Endodermal cell (in vitro differentiated cells): ENCODE results near the gene NPC1L1. TPM values are rescaled to one million over a fixed set of nuclear protein-coding genes. Genes with fewer than 3 reads are reported as not detected.

Source experiments
- DNase-seq: peaks from one replicate; pipeline ENCODE4 v3.0.0-alpha.2; 2017
- H3K27ac ChIP-seq: 2 replicates; pipeline ENCODE4 v1.5.1; 2013; ENCODE audit warnings: mild to moderate bottlenecking, low read depth, low read length, moderate library complexity
- H3K27me3 ChIP-seq: 2 replicates; pipeline ENCODE4 v1.6.1; 2013; ENCODE audit warnings: mild to moderate bottlenecking, low read length, moderate library complexity; ENCODE audit not compliant: insufficient read depth, control insufficient read depth, poor library complexity, severe bottlenecking
- H3K36me3 ChIP-seq: 2 replicates; pipeline ENCODE4 v1.7.0; 2013; ENCODE audit warnings: mild to moderate bottlenecking, low read length, moderate library complexity; ENCODE audit not compliant: control insufficient read depth, insufficient read depth
- H3K4me1 ChIP-seq: one replicate; pipeline ENCODE4 v1.7.0; 2013; ENCODE audit warnings: low read length; ENCODE audit not compliant: control insufficient read depth, insufficient read depth
- H3K4me3 ChIP-seq: 2 replicates; pipeline ENCODE4 v1.5.1; 2013; ENCODE audit warnings: mild to moderate bottlenecking, low read length, moderate library complexity
- H3K9ac ChIP-seq: 2 replicates; pipeline ENCODE4 v1.6.1; 2013; ENCODE audit warnings: mild to moderate bottlenecking, low read length, moderate library complexity; ENCODE audit not compliant: poor library complexity, severe bottlenecking; ENCODE audit errors: extremely low read depth
- H3K9me3 ChIP-seq: 2 replicates; pipeline ENCODE4 v1.6.1; 2013; ENCODE audit warnings: mild to moderate bottlenecking, low read length, moderate library complexity; ENCODE audit not compliant: control insufficient read depth
- H3K27ac Mint-ChIP-seq: 2 replicates; pipeline ENCODE4 v1.8.0; 2020; ENCODE audit warnings: mixed read lengths
- H3K27me3 Mint-ChIP-seq: 2 replicates; pipeline ENCODE4 v1.8.0; 2021; ENCODE audit warnings: mild to moderate bottlenecking, mixed read lengths; ENCODE audit not compliant: insufficient read depth
- H3K36me3 Mint-ChIP-seq: 2 replicates; pipeline ENCODE4 v1.8.0; 2020; ENCODE audit warnings: low read depth, mixed read lengths
- H3K4me1 Mint-ChIP-seq: 2 replicates; pipeline ENCODE4 v1.8.0; 2020; ENCODE audit warnings: mixed read lengths
- H3K4me3 Mint-ChIP-seq: 2 replicates; pipeline ENCODE4 v1.8.0; 2020; ENCODE audit warnings: mild to moderate bottlenecking, moderate library complexity, mixed read lengths
- H3K9me3 Mint-ChIP-seq: 2 replicates; pipeline ENCODE4 v1.8.0; 2020; ENCODE audit warnings: mild to moderate bottlenecking, mixed read lengths
- CTCF ChIP-seq: fragments of 200-600 bp; sonication (generic); conservative IDR thresholded peaks from 2 replicates; pipeline ENCODE4 v1.5.0; 2021; ENCODE audit warnings: antibody characterized with exemption, mild to moderate bottlenecking
- WGBS, 2 experiments: methylation state at CpG; one replicate each; pipeline versions ENCODE4 v1.1.5 to v1.1.7; 2013; ENCODE audit warnings: missing lambda C conversion rate in 2 of 2, mixed read lengths in 1 of 2; ENCODE audit not compliant: insufficient coverage in 1 of 2, insufficient read length in 1 of 2; 5-methylcytosine and 5-hydroxymethylcytosine counted together
- long read RNA-seq, 4 experiments: library from polyadenylated mRNA in 2 of 4; library from RNA in 1 of 4; library from capped mRNA in 1 of 4; stranded (forward) in 3 of 4; unstranded in 1 of 4; transcript quantifications; one replicate each; pipeline ENCODE4 v2.0.0, GENCODE V29; 2020 to 2021; ENCODE audit warnings: inconsistent platforms in 1 of 4
- polyA plus RNA-seq, 2 experiments: library from polyadenylated mRNA; stranded (reverse); fragments of 50-300 nt; gene quantifications; one replicate each; pipeline ENCODE4 v1.2.3, GENCODE V29; 2013
- total RNA-seq, 2 donors: library from RNA; stranded (reverse); fragmentation: NEBNext Ultra II Directional in 1 of 2; extraction: Animal tissue kit (Norgen Biotek cat#: 25700) in 1 of 2; gene quantifications; 2 replicates in 1 of 2; 3 replicates in 1 of 2; pipeline ENCODE4 v1.2.1, GENCODE V29; 2021

The NPC1L1 gene
- total RNA-seq, result 1 to 10 TPM; 2.7 to 3.1 TPM
- 0.85 TPM for polyA plus RNA-seq (2013, experiment 1 of 2)
- 0.70 TPM for polyA plus RNA-seq (2013, experiment 2 of 2)
- long read RNA-seq, experiment 1, partial matches to known transcripts, result 1 of 1 reads
- long read RNA-seq, experiment 1, other reads (novel, unspliced or antisense), result 0 of 1 reads
- long read RNA-seq, experiment 2, full-length matches to known transcripts, result 2 of 3 reads
- long read RNA-seq, experiment 2, partial matches to known transcripts, result 0 of 3 reads
- long read RNA-seq, experiment 2, other reads (novel, unspliced or antisense), result 1 of 3 reads
- long read RNA-seq, experiment 3, full-length matches to known transcripts, result 6 of 8 reads
- long read RNA-seq, experiment 3, partial matches to known transcripts, result 1 of 8 reads
- long read RNA-seq, experiment 3, other reads (novel, unspliced or antisense), result 1 of 8 reads
- long read RNA-seq, experiment 4, result 0 reads

DNA sequence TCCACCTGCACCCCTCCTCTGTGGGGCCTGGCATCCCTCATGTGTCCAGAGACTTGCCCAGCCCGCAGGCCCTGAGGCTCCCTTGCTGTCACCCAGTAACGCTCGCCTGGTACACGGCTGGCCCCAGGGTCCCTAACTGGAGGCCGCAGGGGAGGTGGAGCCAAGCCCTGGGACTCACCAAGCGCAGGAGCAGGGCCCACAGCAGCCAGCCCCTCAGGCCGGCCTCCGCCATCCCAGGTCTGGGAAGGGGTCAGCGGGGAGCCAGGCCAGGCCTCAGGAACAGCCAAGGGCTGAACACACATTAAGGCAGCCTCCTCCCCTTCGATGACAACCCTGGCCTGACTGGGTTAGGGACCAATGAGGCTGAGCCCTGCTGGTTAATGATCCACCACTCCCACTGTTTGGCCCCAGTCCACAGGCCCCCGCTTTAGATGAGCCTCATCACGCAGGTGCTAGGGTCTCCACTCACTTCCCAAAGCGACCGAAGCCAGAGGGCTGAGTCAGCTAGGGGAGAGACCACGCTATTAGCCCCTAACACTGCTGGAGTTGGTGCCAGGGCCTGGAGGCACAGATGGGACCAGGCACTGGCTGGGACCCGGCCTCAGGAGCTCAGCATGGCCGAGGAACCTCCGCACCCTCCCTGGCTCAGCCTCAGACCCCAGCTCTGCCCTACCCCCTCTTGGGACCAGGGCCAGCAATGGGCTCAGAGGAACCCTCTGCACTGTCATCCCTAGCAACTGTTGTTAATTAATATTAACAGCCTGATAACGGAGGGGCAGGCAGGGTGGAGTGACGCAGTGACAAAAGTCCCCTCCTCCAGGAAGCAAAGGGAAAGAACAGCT is at the start of gene NPC1L1:
NPC1L1 (minus strand) TSS at position 303 of the 842 bp plus-strand sequence; CDS start at position 232, 71 bp downstream.
- H3K27ac Mint-ChIP-seq, result peak within 1 kb of the TSS; percentile 10
- WGBS, 2 experiments, result 88 to 91% methylated on average over 13 to 20 of the region's 20 CpGs
- no peak for TF ChIP-seq CTCF

DNA sequence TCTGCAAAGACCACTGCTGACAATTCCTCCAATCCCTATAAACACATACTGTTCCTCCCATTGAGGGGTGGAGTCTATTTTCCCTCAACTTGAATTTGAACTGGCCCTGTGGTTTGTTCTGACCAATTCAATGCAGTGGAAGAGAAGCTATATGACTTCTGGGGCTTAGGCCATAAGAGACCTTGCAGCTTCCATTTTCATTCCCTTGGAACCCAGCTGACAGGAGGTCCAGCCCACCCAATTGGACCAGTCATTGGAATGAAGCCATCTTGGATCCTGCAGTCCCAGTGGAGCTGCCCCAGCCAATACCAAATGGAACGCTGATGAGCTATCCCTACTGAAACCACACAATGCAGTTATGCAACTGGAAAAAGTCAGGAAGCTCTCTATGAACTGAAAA is 49.8 kb upstream of the NPC1L1 start:
- no peaks in the 10 kb centered on the region for H3K4me1 Mint-ChIP-seq
- no peak for TF ChIP-seq CTCF
- H3K4me1 ChIP-seq, result no peaks in the 10 kb centered on the region
- peaks cover 6% of the 10 kb centered on the region for H3K27me3 Mint-ChIP-seq
- H3K27ac Mint-ChIP-seq, result no peak overlapping the region
- H3K9me3 Mint-ChIP-seq, result no peaks in the 10 kb centered on the region
- no peaks in the 10 kb centered on the region for H3K36me3 ChIP-seq
- H3K9ac ChIP-seq, result no peak overlapping the region
- H3K27ac ChIP-seq, result no peak overlapping the region
- H3K4me3 Mint-ChIP-seq, result no peak overlapping the region
- no peaks in the 10 kb centered on the region for H3K36me3 Mint-ChIP-seq
- no peak for DNase-seq
- H3K9me3 ChIP-seq, result no peaks in the 10 kb centered on the region
- H3K4me3 ChIP-seq, result no peak overlapping the region
- WGBS, 2 experiments, result 94 to 100% methylated on average over 1 of the region's 1 CpG
- H3K27me3 ChIP-seq, result no peaks in the 10 kb centered on the region

More for the DNA sequence above, at the start of gene NPC1L1:
- Mint-ChIP-seq H3K4me3 (no peak within 1 kb of the TSS), H3K4me1 (peaks cover 20% of the 10 kb centered on the region), H3K9me3 (no peaks in the 10 kb centered on the region), H3K36me3 (no peaks in the 10 kb centered on the region), H3K27me3 (no peaks in the 10 kb centered on the region)
- Histone ChIP-seq H3K27me3 (no peaks in the 10 kb centered on the region), H3K9ac (peak within 1 kb of the TSS; percentile 3), H3K4me3 (no peak within 1 kb of the TSS), H3K27ac (no peak within 1 kb of the TSS), H3K4me1 (peaks cover 8% of the 10 kb centered on the region), H3K36me3 (no peaks in the 10 kb centered on the region), H3K9me3 (no peaks in the 10 kb centered on the region)
- DNase-seq, result peak; percentile 77

DNA sequence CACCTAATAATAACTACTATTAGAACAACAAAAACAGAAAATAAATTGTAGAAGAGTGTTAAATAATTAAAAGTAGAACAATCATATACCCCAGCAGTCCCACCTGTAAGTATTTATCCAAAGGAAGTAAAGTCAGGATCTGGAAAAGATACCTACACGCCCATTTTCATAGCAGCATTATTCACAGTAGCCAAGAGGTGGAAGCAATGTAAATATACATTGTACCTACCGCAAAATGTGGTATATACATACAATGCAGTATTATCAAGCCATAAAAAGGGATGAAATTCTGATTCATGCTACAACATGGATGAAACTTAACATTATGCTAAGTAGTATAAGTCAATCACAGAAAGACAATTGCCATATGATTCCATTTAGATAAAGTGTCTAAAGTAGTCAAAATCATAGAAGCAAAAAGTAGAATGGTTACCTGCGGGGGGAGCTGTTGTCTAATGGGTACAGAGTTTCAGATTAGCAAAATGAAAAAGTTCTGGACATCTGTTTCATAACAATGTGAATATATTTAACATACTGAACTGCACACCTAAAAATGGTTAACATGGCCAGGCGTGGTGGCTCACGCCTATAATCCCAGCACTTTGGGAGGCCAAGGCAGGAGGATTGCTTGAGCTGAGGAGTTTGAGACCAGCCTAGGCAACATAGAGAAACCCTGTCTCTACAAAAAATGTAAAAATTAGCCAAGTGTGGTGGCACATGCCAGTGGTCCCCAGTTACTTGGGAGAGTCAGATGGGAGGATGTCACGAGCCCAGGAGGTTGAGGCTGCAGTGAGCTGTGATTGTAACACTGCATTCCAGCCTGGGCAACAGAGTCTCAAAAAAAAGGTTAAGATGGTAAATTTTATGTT is 46.9 kb upstream of the NPC1L1 start:
- no peak overlapping the region for H3K27ac ChIP-seq
- no peaks in the 10 kb centered on the region for H3K9me3 Mint-ChIP-seq
- no peak overlapping the region for H3K4me3 Mint-ChIP-seq
- H3K9me3 ChIP-seq, result no peaks in the 10 kb centered on the region
- TF ChIP-seq CTCF, result peak; percentile 72
- no peak overlapping the region for H3K27ac Mint-ChIP-seq
- no peak for DNase-seq
- H3K27me3 Mint-ChIP-seq, result peaks cover 5% of the 10 kb centered on the region
- H3K36me3 Mint-ChIP-seq, result no peaks in the 10 kb centered on the region
- H3K4me1 ChIP-seq, result no peaks in the 10 kb centered on the region
- no peaks in the 10 kb centered on the region for H3K27me3 ChIP-seq
- no peak overlapping the region for H3K4me3 ChIP-seq
- 60 to 69% methylated on average over 5 to 6 of the region's 6 CpGs for WGBS, 2 experiments
- no peak overlapping the region for H3K9ac ChIP-seq
- H3K4me1 Mint-ChIP-seq, result no peaks in the 10 kb centered on the region
- no peaks in the 10 kb centered on the region for H3K36me3 ChIP-seq
